Stimulated activated naive CD8-positive, alpha-beta T cell treated with anti-CD3 and anti-CD28 coated beads, Interleukin-15, Interleukin-2, amounts not matched to agents 100 ng/mL and 50 ng/mL, for 24 hours (primary cell): Measurements from ENCODE around the gene NLRP1.

Source experiments
- H3K27ac Mint-ChIP-seq: one replicate; pipeline ENCODE4 v1.8.0; 2021; ENCODE audit warnings: mild to moderate bottlenecking, mixed read lengths
- H3K27me3 Mint-ChIP-seq: one replicate; pipeline ENCODE4 v1.8.0; 2021; ENCODE audit warnings: mixed read lengths
- H3K36me3 Mint-ChIP-seq: one replicate; pipeline ENCODE4 v1.8.0; 2021; ENCODE audit warnings: low read depth, mixed read lengths
- H3K4me1 Mint-ChIP-seq: one replicate; pipeline ENCODE4 v1.8.0; 2021; ENCODE audit warnings: low read depth, mixed read lengths
- H3K4me3 Mint-ChIP-seq: one replicate; pipeline ENCODE4 v1.8.0; 2021; ENCODE audit warnings: mild to moderate bottlenecking, mixed read lengths
- H3K9me3 Mint-ChIP-seq: one replicate; pipeline ENCODE4 v1.8.0; 2021; ENCODE audit warnings: mixed read lengths

Gene NLRP1

GRCh38 chr17:5584383-5585286 lies at the start of gene NLRP1:
Gene NLRP1, minus strand, starts transcription at chr17:5584509. Its CDS starts 552 bp downstream, at chr17:5583957.
- H3K36me3 Mint-ChIP-seq: peaks cover 20% of the 10 kb centered on the region
- no peaks in the 10 kb centered on the region for H3K9me3 Mint-ChIP-seq
- peak within 1 kb of the TSS; percentile 88 for H3K27ac Mint-ChIP-seq
- peak within 1 kb of the TSS; percentile 88 for H3K4me3 Mint-ChIP-seq
- H3K27me3 Mint-ChIP-seq: no peaks in the 10 kb centered on the region
- H3K4me1 Mint-ChIP-seq: peaks cover 74% of the 10 kb centered on the region

- H3K27me3 Mint-ChIP-seq: peaks cover 22% of the 10 kb centered on the region
- no peak overlapping the region for H3K27ac Mint-ChIP-seq
- H3K4me3 Mint-ChIP-seq: no peak overlapping the region
- H3K36me3 Mint-ChIP-seq: no peaks in the 10 kb centered on the region
- no peaks in the 10 kb centered on the region for H3K4me1 Mint-ChIP-seq
- H3K9me3 Mint-ChIP-seq: no peaks in the 10 kb centered on the region
Measured at GRCh38 chr17:5631958-5632590, 47.8 kb upstream of the NLRP1 start.

GRCh38 chr17:5630434-5630833 lies 46.1 kb upstream of the NLRP1 start:
- Mint-ChIP-seq H3K27ac (no peak overlapping the region), H3K27me3 (peaks cover 30% of the 10 kb centered on the region), H3K9me3 (no peaks in the 10 kb centered on the region), H3K36me3 (no peaks in the 10 kb centered on the region), H3K4me3 (no peak overlapping the region), H3K4me1 (no peaks in the 10 kb centered on the region)

GRCh38 chr17:5629128-5629527 lies 44.8 kb upstream of the NLRP1 start:
- no peaks in the 10 kb centered on the region for H3K4me1 Mint-ChIP-seq
- peaks cover 30% of the 10 kb centered on the region for H3K27me3 Mint-ChIP-seq
- H3K4me3 Mint-ChIP-seq: no peak overlapping the region
- H3K27ac Mint-ChIP-seq: no peak overlapping the region
- H3K36me3 Mint-ChIP-seq: no peaks in the 10 kb centered on the region
- H3K9me3 Mint-ChIP-seq: no peaks in the 10 kb centered on the region

- Mint-ChIP-seq H3K36me3 (no peaks in the 10 kb centered on the region), H3K9me3 (no peaks in the 10 kb centered on the region), H3K4me1 (no peaks in the 10 kb centered on the region), H3K4me3 (no peak overlapping the region), H3K27ac (no peak overlapping the region), H3K27me3 (peaks cover 30% of the 10 kb centered on the region)
Measured at GRCh38 chr17:5628262-5628661, 44.0 kb upstream of the NLRP1 start.

GRCh38 chr17:5624211-5624610 lies 39.9 kb upstream of the NLRP1 start:
- no peaks in the 10 kb centered on the region for H3K4me1 Mint-ChIP-seq
- H3K27me3 Mint-ChIP-seq: peaks cover 23% of the 10 kb centered on the region
- H3K9me3 Mint-ChIP-seq: no peaks in the 10 kb centered on the region
- H3K27ac Mint-ChIP-seq: no peak overlapping the region
- no peak overlapping the region for H3K4me3 Mint-ChIP-seq
- H3K36me3 Mint-ChIP-seq: no peaks in the 10 kb centered on the region

GRCh38 chr17:5621729-5622128 lies 37.4 kb upstream of the NLRP1 start:
- no peaks in the 10 kb centered on the region for H3K36me3 Mint-ChIP-seq
- H3K4me1 Mint-ChIP-seq: no peaks in the 10 kb centered on the region
- H3K27me3 Mint-ChIP-seq: peaks cover 27% of the 10 kb centered on the region
- no peaks in the 10 kb centered on the region for H3K9me3 Mint-ChIP-seq
- no peak overlapping the region for H3K27ac Mint-ChIP-seq
- no peak overlapping the region for H3K4me3 Mint-ChIP-seq

- no peak overlapping the region for H3K27ac Mint-ChIP-seq
- no peak overlapping the region for H3K4me3 Mint-ChIP-seq
- H3K27me3 Mint-ChIP-seq: peaks cover 26% of the 10 kb centered on the region
- H3K9me3 Mint-ChIP-seq: no peaks in the 10 kb centered on the region
- no peaks in the 10 kb centered on the region for H3K4me1 Mint-ChIP-seq
- no peaks in the 10 kb centered on the region for H3K36me3 Mint-ChIP-seq
Measured at GRCh38 chr17:5621026-5621425, 36.7 kb upstream of the NLRP1 start.

GRCh38 chr17:5619088-5619740 lies 34.9 kb upstream of the NLRP1 start:
- Mint-ChIP-seq H3K9me3 (no peaks in the 10 kb centered on the region), H3K4me3 (peak overlapping the region; percentile 5), H3K36me3 (no peaks in the 10 kb centered on the region), H3K4me1 (no peaks in the 10 kb centered on the region), H3K27me3 (peaks cover 25% of the 10 kb centered on the region), H3K27ac (no peak overlapping the region)

GRCh38 chr17:5618476-5618875 lies 34.2 kb upstream of the NLRP1 start:
- H3K27me3 Mint-ChIP-seq: peaks cover 25% of the 10 kb centered on the region
- H3K4me1 Mint-ChIP-seq: no peaks in the 10 kb centered on the region
- no peak overlapping the region for H3K4me3 Mint-ChIP-seq
- H3K36me3 Mint-ChIP-seq: no peaks in the 10 kb centered on the region
- H3K9me3 Mint-ChIP-seq: no peaks in the 10 kb centered on the region
- no peak overlapping the region for H3K27ac Mint-ChIP-seq

- Mint-ChIP-seq H3K36me3 (no peaks in the 10 kb centered on the region), H3K27me3 (peaks cover 21% of the 10 kb centered on the region)
Measured at GRCh38 chr17:5615476-5615875, 31.2 kb upstream of the NLRP1 start.

GRCh38 chr17:5610956-5611355 lies 26.6 kb upstream of the NLRP1 start:
- no peak overlapping the region for H3K4me3 Mint-ChIP-seq

More at GRCh38 chr17:5615476-5615875, 31.2 kb upstream of the NLRP1 start:
- Mint-ChIP-seq H3K4me3 (no peak overlapping the region), H3K4me1 (no peaks in the 10 kb centered on the region), H3K9me3 (no peaks in the 10 kb centered on the region), H3K27ac (no peak overlapping the region)

GRCh38 chr17:5608399-5609112 lies 24.2 kb upstream of the NLRP1 start:
- Mint-ChIP-seq H3K27me3 (peaks cover 16% of the 10 kb centered on the region), H3K9me3 (no peaks in the 10 kb centered on the region), H3K27ac (no peak overlapping the region)

More at GRCh38 chr17:5610956-5611355, 26.6 kb upstream of the NLRP1 start:
- Mint-ChIP-seq H3K9me3 (no peaks in the 10 kb centered on the region), H3K27ac (no peak overlapping the region), H3K27me3 (peaks cover 13% of the 10 kb centered on the region), H3K4me1 (no peaks in the 10 kb centered on the region), H3K36me3 (no peaks in the 10 kb centered on the region)

GRCh38 chr17:5607946-5608345 lies 23.6 kb upstream of the NLRP1 start:
- Mint-ChIP-seq H3K36me3 (no peaks in the 10 kb centered on the region), H3K4me1 (no peaks in the 10 kb centered on the region), H3K27ac (no peak overlapping the region), H3K9me3 (no peaks in the 10 kb centered on the region), H3K4me3 (no peak overlapping the region), H3K27me3 (peaks cover 16% of the 10 kb centered on the region)

More at GRCh38 chr17:5608399-5609112, 24.2 kb upstream of the NLRP1 start:
- H3K36me3 Mint-ChIP-seq: no peaks in the 10 kb centered on the region
- H3K4me3 Mint-ChIP-seq: no peak overlapping the region
- H3K4me1 Mint-ChIP-seq: no peaks in the 10 kb centered on the region
